Ascending aorta (tissue), 2 donors: ENCODE data around the gene SOAT2. TPM values are rescaled to one million over a fixed set of nuclear protein-coding genes. Genes with fewer than 3 reads are reported as not detected.

Experiments
- DNase-seq, 2 donors: peaks; one replicate each; pipeline ENCODE4 v3.0.0-alpha.2; 2019; ENCODE audit warnings: low spot score in 2 of 2
- H3K27ac ChIP-seq, 2 donors: fragments of 200-600 bp; sonication (generic); one replicate each; pipeline ENCODE4 v1.5.1; 2016 to 2017; ENCODE audit warnings: mild to moderate bottlenecking in 1 of 2
- H3K27me3 ChIP-seq: fragments of 200-600 bp; sonication (generic); one replicate; pipeline ENCODE4 v1.5.1; 2017
- H3K36me3 ChIP-seq, 2 donors: fragments of 200-600 bp; sonication (generic); one replicate each; pipeline ENCODE4 v1.5.1; 2016
- H3K4me1 ChIP-seq, 2 donors: fragments of 200-600 bp; sonication (generic); one replicate each; pipeline ENCODE4 v1.5.1; 2016 to 2017; ENCODE audit warnings: mild to moderate bottlenecking in 1 of 2
- H3K4me3 ChIP-seq, 2 donors: fragments of 200-600 bp; sonication (generic); one replicate each; pipeline ENCODE4 v1.5.1; 2016 to 2017; ENCODE audit warnings: mild to moderate bottlenecking in 1 of 2
- H3K9me3 ChIP-seq, 2 donors: fragments of 200-600 bp; sonication (generic); one replicate each; pipeline ENCODE4 v1.5.1; 2016
- intact Hi-C: fragments of 100-400 bp; cut with DNase I; formaldehyde crosslinking; loops from one replicate; pipeline ENCODE4 v1.15.1; 2023
- total RNA-seq: library from RNA; depleted of rRNA; stranded (reverse); fragments of >200 nt; gene quantifications from one replicate; pipeline ENCODE4 v1.1.0, GENCODE V29; 2016
- TF ChIP-seq, protein P1 (sequence below), 3 experiments: fragments of 200-600 bp in 2 of 3; fragments of 450-650 bp in 1 of 3; sonication (generic) in 2 of 3; IDR thresholded peaks; one replicate each; pipeline ENCODE4 v1.5.1; 2016 to 2019; ENCODE audit warnings: antibody characterized with exemption in 3 of 3, mild to moderate bottlenecking in 1 of 3, moderate library complexity in 1 of 3

Gene SOAT2
- total RNA-seq, 1 donor from 2014 or later, result not detected

DNA sequence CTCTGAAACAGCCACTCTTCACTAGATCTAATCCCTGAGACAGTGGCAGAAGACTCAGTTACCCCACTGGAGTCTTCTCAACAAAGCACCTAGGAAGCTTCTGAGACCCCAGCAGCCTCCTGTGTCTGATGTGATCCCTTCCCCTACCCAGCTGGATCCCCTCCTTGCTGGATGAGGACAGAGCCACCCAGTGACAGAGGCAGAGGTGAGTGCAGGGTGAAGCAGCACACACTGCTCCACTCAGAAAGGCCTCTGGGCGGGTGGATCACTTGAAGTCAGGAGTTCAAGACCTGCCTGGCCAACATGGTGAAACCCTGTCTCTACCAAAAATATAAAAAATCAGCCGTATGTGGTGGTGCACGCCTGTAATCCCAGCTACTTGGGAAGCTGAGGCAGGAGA is 26.8 kb upstream of the SOAT2 start:
- Histone ChIP-seq H3K27ac (peak overlapping the region; percentile 68 to 87), H3K4me3 (no peak overlapping the region), H3K4me1 (peaks cover 21 to 29% of the 10 kb centered on the region in 2 donors), H3K27me3 (no peaks in the 10 kb centered on the region), H3K36me3 (peaks cover 29 to 33% of the 10 kb centered on the region in 2 donors), H3K9me3 (no peaks in the 10 kb centered on the region)
- TF ChIP-seq, protein P1, sequence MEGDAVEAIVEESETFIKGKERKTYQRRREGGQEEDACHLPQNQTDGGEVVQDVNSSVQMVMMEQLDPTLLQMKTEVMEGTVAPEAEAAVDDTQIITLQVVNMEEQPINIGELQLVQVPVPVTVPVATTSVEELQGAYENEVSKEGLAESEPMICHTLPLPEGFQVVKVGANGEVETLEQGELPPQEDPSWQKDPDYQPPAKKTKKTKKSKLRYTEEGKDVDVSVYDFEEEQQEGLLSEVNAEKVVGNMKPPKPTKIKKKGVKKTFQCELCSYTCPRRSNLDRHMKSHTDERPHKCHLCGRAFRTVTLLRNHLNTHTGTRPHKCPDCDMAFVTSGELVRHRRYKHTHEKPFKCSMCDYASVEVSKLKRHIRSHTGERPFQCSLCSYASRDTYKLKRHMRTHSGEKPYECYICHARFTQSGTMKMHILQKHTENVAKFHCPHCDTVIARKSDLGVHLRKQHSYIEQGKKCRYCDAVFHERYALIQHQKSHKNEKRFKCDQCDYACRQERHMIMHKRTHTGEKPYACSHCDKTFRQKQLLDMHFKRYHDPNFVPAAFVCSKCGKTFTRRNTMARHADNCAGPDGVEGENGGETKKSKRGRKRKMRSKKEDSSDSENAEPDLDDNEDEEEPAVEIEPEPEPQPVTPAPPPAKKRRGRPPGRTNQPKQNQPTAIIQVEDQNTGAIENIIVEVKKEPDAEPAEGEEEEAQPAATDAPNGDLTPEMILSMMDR (IDR thresholded peaks at IDR 0.05), result no peak
- DNase-seq, result no peak
- intact Hi-C loops, result no loop called here

- no peak for DNase-seq
- Histone ChIP-seq H3K27ac (peak overlapping the region; percentile 87 to 97), H3K27me3 (no peaks in the 10 kb centered on the region), H3K9me3 (no peaks in the 10 kb centered on the region), H3K36me3 (peaks cover 29 to 33% of the 10 kb centered on the region in 2 donors), H3K4me1 (peaks cover 15 to 24% of the 10 kb centered on the region in 2 donors), H3K4me3 (no peak overlapping the region)
- intact Hi-C loops, result no loop called here
- TF ChIP-seq, protein P1 (IDR thresholded peaks at IDR 0.05), result no peak
These were observed 26.3 kb upstream of the SOAT2 start for GRCh38 chr12:53077030-53077429.

GRCh38 chr12:53078425-53079225 is 24.7 kb upstream of the SOAT2 start:
- TF ChIP-seq, protein P1 (IDR thresholded peaks at IDR 0.05), result no peak
- Histone ChIP-seq H3K4me1 (peaks cover 7 to 11% of the 10 kb centered on the region in 2 donors), H3K9me3 (no peaks in the 10 kb centered on the region), H3K36me3 (peaks cover 29 to 30% of the 10 kb centered on the region in 2 donors), H3K27ac (peak overlapping the region; percentile 87 to 97), H3K27me3 (no peaks in the 10 kb centered on the region), H3K4me3 (peak overlapping the region; percentile 58 to 70)
- no peak for DNase-seq
- intact Hi-C loops, result loop anchor here (1.0 kb wide), 3 partner anchors 20 to 72 kb away; partner anchors contain the start of gene EIF4B

DNA sequence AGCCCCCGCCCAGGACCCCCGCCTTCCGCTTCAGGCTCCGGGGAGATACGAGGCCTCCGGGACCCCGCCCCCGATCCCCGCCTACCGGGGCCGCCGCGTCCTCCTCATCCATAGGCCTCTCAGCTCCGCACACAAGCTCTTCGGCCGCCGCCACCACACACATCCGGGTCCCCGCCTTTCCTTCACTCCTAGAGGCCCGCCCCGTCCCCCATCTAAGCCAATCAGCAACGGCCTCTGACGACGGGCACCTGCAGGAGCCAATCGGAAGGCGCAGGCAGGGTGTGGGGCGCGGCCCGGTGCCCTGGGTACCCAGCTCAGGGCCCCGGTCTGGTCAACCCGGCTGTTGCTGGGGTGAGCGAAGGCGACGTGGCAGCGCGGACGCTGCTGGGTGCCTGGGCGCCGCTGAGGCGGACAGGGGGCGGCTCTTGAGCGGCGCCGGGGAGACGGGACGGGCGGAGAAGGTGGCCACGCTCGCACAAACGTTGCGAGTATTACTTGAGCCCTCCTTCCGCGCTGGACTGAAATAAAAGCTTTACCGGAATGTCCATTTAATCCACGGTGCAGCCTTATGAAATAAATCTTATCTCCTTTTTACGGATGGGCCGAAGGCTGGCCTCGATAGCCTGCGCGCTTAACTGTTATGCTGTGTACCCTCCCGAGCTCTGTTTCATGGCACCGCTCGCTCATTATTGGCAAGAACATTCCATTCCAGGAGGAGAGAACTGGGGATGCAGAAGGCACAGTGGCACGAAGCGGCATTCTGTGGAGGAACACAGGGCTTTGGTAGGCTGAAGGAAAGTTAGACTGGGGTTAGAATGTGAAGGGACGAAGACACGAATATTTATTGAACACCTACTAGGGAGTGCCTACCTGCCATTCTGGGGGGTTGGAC is 23.8 kb upstream of the SOAT2 start, which contains the start of gene SPRYD3:
Gene SPRYD3, minus strand, starts transcription at position 165 of the 892 bp plus-strand sequence. Its CDS starts 57 bp downstream, at position 108.
- TF ChIP-seq, protein P1 (IDR thresholded peaks at IDR 0.05), result peak in 1 of 3 experiments; percentile 4
- Histone ChIP-seq H3K36me3 (peaks cover 24 to 27% of the 10 kb centered on the region in 2 donors), H3K27me3 (no peaks in the 10 kb centered on the region), H3K9me3 (no peaks in the 10 kb centered on the region), H3K27ac (peak within 1 kb of the TSS; percentile 87 to 97), H3K4me3 (peak within 1 kb of the TSS; percentile 58 to 70), H3K4me1 (peaks cover 6 to 7% of the 10 kb centered on the region in 2 donors)
- DNase-seq, result peak; percentile 93 to 99
- intact Hi-C loops, result loop anchor here (1.0 kb wide), 3 partner anchors 19 to 73 kb away; partner anchors contain the start of gene EIF4B

DNA sequence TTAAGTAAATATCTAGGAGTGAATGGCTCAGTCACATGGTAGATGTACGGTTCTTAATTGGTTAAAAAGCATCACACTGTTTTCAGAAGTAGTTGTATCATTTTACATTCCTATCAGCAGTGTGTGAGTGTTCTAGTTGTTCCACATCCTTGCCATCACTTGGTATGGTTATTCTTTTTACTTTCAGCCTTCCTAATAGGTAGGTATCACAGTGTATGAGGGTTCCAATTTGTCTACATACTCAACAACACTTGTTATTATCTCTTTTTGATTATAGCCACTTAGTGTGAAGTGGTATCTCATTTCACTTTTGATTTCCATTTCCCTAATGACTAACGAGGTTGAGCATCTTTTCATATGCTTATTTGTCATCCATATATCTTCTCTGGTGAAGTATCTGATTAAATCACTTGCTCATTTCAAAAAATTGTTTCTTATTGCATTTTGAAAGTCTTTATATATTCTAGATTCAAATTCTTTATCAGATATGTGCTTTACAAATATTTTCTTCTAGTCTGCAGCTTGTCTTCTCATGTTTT is 20.6 kb upstream of the SOAT2 start:
- Histone ChIP-seq H3K36me3 (no peaks in the 10 kb centered on the region), H3K27ac (no peak overlapping the region), H3K4me3 (no peak overlapping the region), H3K4me1 (peaks cover 6 to 7% of the 10 kb centered on the region in 2 donors), H3K9me3 (no peaks in the 10 kb centered on the region), H3K27me3 (no peaks in the 10 kb centered on the region)
- DNase-seq, result no peak
- TF ChIP-seq, protein P1 (IDR thresholded peaks at IDR 0.05), result no peak
- intact Hi-C loops, result no loop called here
